ENCODE measurements around the gene PIM2. TPM values are rescaled to one million over a fixed set of nuclear protein-coding genes. Genes with fewer than 3 reads are reported as not detected.

PIM2 gene
- total RNA-seq, 1 experiment from 2014 or later: 15.6 TPM

- Histone ChIP-seq H3K4me1 (ENCODE audit: control insufficient read depth in 1 of 2, insufficient read depth in 2 of 2, low read length in 2 of 2) (peaks cover 0 to under 1% of the 10 kb centered on the region in 2 experiments; a peak in 1 of 4 replicates), H3K27me3 (ENCODE audit: insufficient read depth, low read length) (no peaks in the 10 kb centered on the region), H3K9me2 (ENCODE audit: insufficient read depth) (no peaks in the 10 kb centered on the region), H3K79me2 (ENCODE audit: insufficient read depth, low read length) (peaks cover 18% of the 10 kb centered on the region), H3K36me3 (ENCODE audit: control insufficient read depth in 1 of 2, insufficient read depth in 2 of 2, low read length in 2 of 2) (no peaks in the 10 kb centered on the region; a peak in 2 of 4 replicates), H3K9ac (ENCODE audit: low read length) (no peak overlapping the region), H2AFZ (ENCODE audit: low read depth, low read length, poor library complexity, severe bottlenecking) (no peak overlapping the region), H4K20me1 (ENCODE audit: insufficient read depth) (no peaks in the 10 kb centered on the region), H3K4me3 (replicated peaks in 1 of 2; ENCODE audit: low read depth in 1 of 2, low read length in 2 of 2) (no peak overlapping the region), H3K4me2 (ENCODE audit: low read length) (no peak overlapping the region), H3K9me3 (ENCODE audit: control insufficient read depth in 1 of 2, insufficient read depth in 1 of 2, low read depth in 1 of 2, low read length in 2 of 2) (no peaks in the 10 kb centered on the region), H3K27ac (ENCODE audit: low read depth, low read length) (no peak overlapping the region)
- DNase-seq (ENCODE audit: low read depth, low spot score) (no peak), ATAC-seq (no peak)
- ChIA-PET RAD21 (ENCODE audit: low non-redundant PET in 1 of 2, low total read pairs in 2 of 2, uncharacterized antibody in 2 of 2, unreplicated experiment in 2 of 2) (no interaction called here), POLR2A (no interaction called here), CTCF (no interaction called here)
- TF ChIP-seq JUND (IDR thresholded peaks at IDR 0.05) (no peak), CEBPB (IDR thresholded peaks at IDR 0.05; ENCODE audit: low read depth) (no peak), EZH2phosphoT487 (IDR thresholded peaks at IDR 0.05; ENCODE audit: borderline replicate concordance) (no peak), SP1 (IDR thresholded peaks at IDR 0.05; ENCODE audit: low read depth) (no peak), EZH2 (IDR thresholded peaks at IDR 0.05) (no peak), POLR2A (IDR thresholded peaks at IDR 0.05; ENCODE audit: borderline replicate concordance, extremely low read depth, insufficient read depth, insufficient read length) (no peak), POLR2AphosphoS5 (IDR thresholded peaks at IDR 0.05; ENCODE audit: low read depth, low read length) (no peak), SIN3A (IDR thresholded peaks at IDR 0.05; ENCODE audit: low read depth) (no peak), CBX3 (IDR thresholded peaks at IDR 0.05; ENCODE audit: low read depth) (no peak), MAX (IDR thresholded peaks at IDR 0.05) (no peak), ZFX (IDR thresholded peaks at IDR 0.05) (no peak), SRF (IDR thresholded peaks at IDR 0.05; ENCODE audit: low read depth) (no peak), FOSL1 (IDR thresholded peaks at IDR 0.05; ENCODE audit: low read depth) (no peak), YY1 (IDR thresholded peaks at IDR 0.05; ENCODE audit: extremely low read depth, insufficient replicate concordance, low read depth, low read length) (no peak), ZNF274 (IDR thresholded peaks at IDR 0.05; ENCODE audit: low read depth, low read length) (no peak), EGR1 (IDR thresholded peaks at IDR 0.05; ENCODE audit: low read depth) (no peak), ELF1 (IDR thresholded peaks at IDR 0.05; ENCODE audit: borderline replicate concordance, low read depth) (no peak), CTCF (IDR thresholded peaks at IDR 0.05 in 2 of 3, conservative IDR thresholded peaks at IDR 0.05 in 1 of 3; ENCODE audit: borderline replicate concordance in 1 of 3, insufficient read depth in 1 of 3, low read depth in 2 of 3, low read length in 2 of 3) (no peak)
- TF ChIP-seq, protein P1, sequence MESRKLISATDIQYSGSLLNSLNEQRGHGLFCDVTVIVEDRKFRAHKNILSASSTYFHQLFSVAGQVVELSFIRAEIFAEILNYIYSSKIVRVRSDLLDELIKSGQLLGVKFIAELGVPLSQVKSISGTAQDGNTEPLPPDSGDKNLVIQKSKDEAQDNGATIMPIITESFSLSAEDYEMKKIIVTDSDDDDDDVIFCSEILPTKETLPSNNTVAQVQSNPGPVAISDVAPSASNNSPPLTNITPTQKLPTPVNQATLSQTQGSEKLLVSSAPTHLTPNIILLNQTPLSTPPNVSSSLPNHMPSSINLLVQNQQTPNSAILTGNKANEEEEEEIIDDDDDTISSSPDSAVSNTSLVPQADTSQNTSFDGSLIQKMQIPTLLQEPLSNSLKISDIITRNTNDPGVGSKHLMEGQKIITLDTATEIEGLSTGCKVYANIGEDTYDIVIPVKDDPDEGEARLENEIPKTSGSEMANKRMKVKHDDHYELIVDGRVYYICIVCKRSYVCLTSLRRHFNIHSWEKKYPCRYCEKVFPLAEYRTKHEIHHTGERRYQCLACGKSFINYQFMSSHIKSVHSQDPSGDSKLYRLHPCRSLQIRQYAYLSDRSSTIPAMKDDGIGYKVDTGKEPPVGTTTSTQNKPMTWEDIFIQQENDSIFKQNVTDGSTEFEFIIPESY (IDR thresholded peaks at IDR 0.05; ENCODE audit: extremely low read depth, insufficient replicate concordance, low read length): no peak
- TF ChIP-seq, protein P2, sequence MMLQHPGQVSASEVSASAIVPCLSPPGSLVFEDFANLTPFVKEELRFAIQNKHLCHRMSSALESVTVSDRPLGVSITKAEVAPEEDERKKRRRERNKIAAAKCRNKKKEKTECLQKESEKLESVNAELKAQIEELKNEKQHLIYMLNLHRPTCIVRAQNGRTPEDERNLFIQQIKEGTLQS (IDR thresholded peaks at IDR 0.05): no peak
- no TSS peak for BruUV-seq (replicated peaks)
- intact Hi-C loops (cut with micrococcal nuclease): no loop called here
These were observed 14.6 kb downstream of the PIM2 start for GRCh38 chrX:48904180-48904579.
